OCI-LY1 (cell line): ENCODE measurements around the gene ZMYM4.

Experiments
- H2AFZ ChIP-seq: fragments of 200-600 bp; sonication (generic), shearing (Covaris generic); 2 replicates; pipeline ENCODE4 v1.6.0; 2014; ENCODE audit warnings: antibody characterized with exemption, mild to moderate bottlenecking, low read length
- H3F3A ChIP-seq: fragments of 200-600 bp; sonication (generic), shearing (Covaris generic); 2 replicates; pipeline ENCODE4 v1.6.0; 2014; ENCODE audit warnings: mild to moderate bottlenecking, antibody characterized with exemption, low read length, moderate library complexity; ENCODE audit not compliant: insufficient read depth
- H3K27ac ChIP-seq: fragments of 200-600 bp; sonication (generic); 2 replicates; pipeline ENCODE4 v1.5.1; 2014; ENCODE audit warnings: low read length, mixed run types, mild to moderate bottlenecking, low read depth; ENCODE audit not compliant: poor library complexity, severe bottlenecking
- H3K27me3 ChIP-seq: fragments of 200-600 bp; sonication (generic); 2 replicates; pipeline ENCODE4 v1.6.0; 2014; ENCODE audit warnings: antibody characterized with exemption, mild to moderate bottlenecking, low read length, moderate library complexity; ENCODE audit not compliant: insufficient read depth
- H3K36me3 ChIP-seq: fragments of 200-600 bp; sonication (generic); 2 replicates; pipeline ENCODE4 v1.6.1; 2014; ENCODE audit warnings: mild to moderate bottlenecking, antibody characterized with exemption, low read length, moderate library complexity, mixed read lengths; ENCODE audit not compliant: insufficient read depth
- H3K4me1 ChIP-seq: fragments of 200-600 bp; sonication (generic); 2 replicates; pipeline ENCODE4 v1.5.1; 2014; ENCODE audit warnings: mild to moderate bottlenecking, low read length, moderate library complexity; ENCODE audit not compliant: insufficient read depth, severe bottlenecking
- H3K4me2 ChIP-seq: fragments of 200-600 bp; sonication (generic), shearing (Covaris generic); 2 replicates; pipeline ENCODE4 v1.6.1; 2014; ENCODE audit warnings: low read length
- H3K4me3 ChIP-seq: fragments of 200-600 bp; sonication (generic); 2 replicates; pipeline ENCODE4 v1.5.1; 2014; ENCODE audit warnings: low read length, low read depth, mild to moderate bottlenecking, mixed read lengths; ENCODE audit not compliant: poor library complexity, severe bottlenecking
- H3K79me2 ChIP-seq: fragments of 200-600 bp; shearing (Covaris generic); 2 replicates; pipeline ENCODE4 v1.6.1; 2016; ENCODE audit warnings: mixed run types, low read length, mixed read lengths; ENCODE audit not compliant: insufficient read depth
- H3K9ac ChIP-seq: fragments of 200-600 bp; sonication (generic), shearing (Covaris generic); 2 replicates; pipeline ENCODE4 v1.6.1; 2014; ENCODE audit warnings: mild to moderate bottlenecking, low read length, mixed read lengths
- H3K9me2 ChIP-seq: fragments of 200-600 bp; sonication (generic), shearing (Covaris generic); 2 replicates; pipeline ENCODE4 v1.6.1; 2014; ENCODE audit warnings: low read depth, mild to moderate bottlenecking, low read length, mixed read lengths
- H3K9me3 ChIP-seq: fragments of 200-600 bp; shearing (Covaris generic); 2 replicates; pipeline ENCODE4 v1.6.1; 2014; ENCODE audit warnings: low read length, mixed read lengths
- H4K20me1 ChIP-seq: fragments of 200-600 bp; sonication (generic), shearing (Covaris generic); 2 replicates; pipeline ENCODE4 v1.6.0; 2016; ENCODE audit warnings: mild to moderate bottlenecking, low read length; ENCODE audit not compliant: insufficient read depth
- EZH2 ChIP-seq: fragments of 200-600 bp; sonication (generic), shearing (Covaris generic); IDR thresholded peaks from 2 replicates; pipeline ENCODE4 v1.8.0; 2017; ENCODE audit warnings: borderline replicate concordance, mixed run types, mild to moderate bottlenecking, antibody characterized with exemption, low read length, moderate library complexity, mixed read lengths
- TF ChIP-seq, protein P1 (sequence below): fragments of 200-600 bp; sonication (generic), shearing (Covaris generic); IDR thresholded peaks from 2 replicates; pipeline ENCODE4 v1.5.1; 2017; ENCODE audit warnings: mild to moderate bottlenecking, antibody characterized with exemption, low read length, moderate library complexity, mixed read lengths

ZMYM4 gene

GRCh38 chr1:35279555-35279904 is 11.0 kb downstream of the ZMYM4 start:
- no peaks in the 10 kb centered on the region for H3K27me3 ChIP-seq
- H3K9me3 ChIP-seq, result peaks cover 7% of the 10 kb centered on the region; the same call in 1 of the 2 replicates
- H4K20me1 ChIP-seq, result no peaks in the 10 kb centered on the region; the same call in 1 of the 2 replicates
- peaks cover 39% of the 10 kb centered on the region for H3K79me2 ChIP-seq
- H3K4me3 ChIP-seq, result no peak overlapping the region
- no peaks in the 10 kb centered on the region for H3K9me2 ChIP-seq
- no peak for TF ChIP-seq EZH2
- TF ChIP-seq, protein P1, sequence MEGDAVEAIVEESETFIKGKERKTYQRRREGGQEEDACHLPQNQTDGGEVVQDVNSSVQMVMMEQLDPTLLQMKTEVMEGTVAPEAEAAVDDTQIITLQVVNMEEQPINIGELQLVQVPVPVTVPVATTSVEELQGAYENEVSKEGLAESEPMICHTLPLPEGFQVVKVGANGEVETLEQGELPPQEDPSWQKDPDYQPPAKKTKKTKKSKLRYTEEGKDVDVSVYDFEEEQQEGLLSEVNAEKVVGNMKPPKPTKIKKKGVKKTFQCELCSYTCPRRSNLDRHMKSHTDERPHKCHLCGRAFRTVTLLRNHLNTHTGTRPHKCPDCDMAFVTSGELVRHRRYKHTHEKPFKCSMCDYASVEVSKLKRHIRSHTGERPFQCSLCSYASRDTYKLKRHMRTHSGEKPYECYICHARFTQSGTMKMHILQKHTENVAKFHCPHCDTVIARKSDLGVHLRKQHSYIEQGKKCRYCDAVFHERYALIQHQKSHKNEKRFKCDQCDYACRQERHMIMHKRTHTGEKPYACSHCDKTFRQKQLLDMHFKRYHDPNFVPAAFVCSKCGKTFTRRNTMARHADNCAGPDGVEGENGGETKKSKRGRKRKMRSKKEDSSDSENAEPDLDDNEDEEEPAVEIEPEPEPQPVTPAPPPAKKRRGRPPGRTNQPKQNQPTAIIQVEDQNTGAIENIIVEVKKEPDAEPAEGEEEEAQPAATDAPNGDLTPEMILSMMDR, result no peak
- H2AFZ ChIP-seq, result no peak overlapping the region
- peaks cover 33% of the 10 kb centered on the region for H3K36me3 ChIP-seq
- no peak overlapping the region for H3K9ac ChIP-seq
- no peaks in the 10 kb centered on the region for H3F3A ChIP-seq
- H3K27ac ChIP-seq, result no peak overlapping the region
- H3K4me2 ChIP-seq, result no peak overlapping the region
- no peaks in the 10 kb centered on the region for H3K4me1 ChIP-seq

- H3K9me2 ChIP-seq, result no peaks in the 10 kb centered on the region
- peaks cover 37% of the 10 kb centered on the region for H3K79me2 ChIP-seq
- H2AFZ ChIP-seq, result no peak overlapping the region
- no peaks in the 10 kb centered on the region for H3K27me3 ChIP-seq
- no peak overlapping the region for H3K9ac ChIP-seq
- no peak for TF ChIP-seq EZH2
- TF ChIP-seq, protein P1, result no peak
- no peak overlapping the region for H3K4me3 ChIP-seq
- no peaks in the 10 kb centered on the region for H3F3A ChIP-seq
- H3K9me3 ChIP-seq, result peaks cover 11% of the 10 kb centered on the region
- H3K36me3 ChIP-seq, result peaks cover 38% of the 10 kb centered on the region
- H3K4me1 ChIP-seq, result no peaks in the 10 kb centered on the region
- no peaks in the 10 kb centered on the region; the same call in 1 of the 2 replicates for H4K20me1 ChIP-seq
- H3K4me2 ChIP-seq, result no peak overlapping the region
- no peak overlapping the region for H3K27ac ChIP-seq
Measured at GRCh38 chr1:35280006-35280405, 11.5 kb downstream of the ZMYM4 start.

- H3K36me3 ChIP-seq, result peaks cover 53% of the 10 kb centered on the region
- no peaks in the 10 kb centered on the region for H3K4me1 ChIP-seq
- peaks cover 30% of the 10 kb centered on the region for H3K79me2 ChIP-seq
Measured at GRCh38 chr1:35281565-35281964, 13.1 kb downstream of the ZMYM4 start.

More at GRCh38 chr1:35281565-35281964, 13.1 kb downstream of the ZMYM4 start:
- Histone ChIP-seq H3K4me2 (no peak overlapping the region), H3K4me3 (no peak overlapping the region), H3K27me3 (no peaks in the 10 kb centered on the region), H3K9ac (no peak overlapping the region), H2AFZ (no peak overlapping the region), H3F3A (no peaks in the 10 kb centered on the region), H3K27ac (no peak overlapping the region), H3K9me2 (no peaks in the 10 kb centered on the region), H4K20me1 (no peaks in the 10 kb centered on the region; the same call in 1 of the 2 replicates), H3K9me3 (peaks cover 13% of the 10 kb centered on the region)
- TF ChIP-seq, protein P1, result no peak
- TF ChIP-seq EZH2, result no peak
